OCI-LY7 (cell line): ENCODE measurements around the gene AXIN1. TPM values are rescaled to one million over a fixed set of nuclear protein-coding genes. Genes with fewer than 3 reads are reported as not detected.

ENCODE experiments used
- BruUV-seq: library from RNA; stranded (reverse); fragments of 400-500 nt; replicated peaks from 2 replicates; lab custom pipeline; 2021; lab: Mats Ljungman, UMichigan
- CTCF ChIA-PET: fragments of 300-600 bp; sonication (Branson Sonifier 250); formaldehyde crosslinking; loops from one replicate; lab custom pipeline; 2022; ENCODE audit warnings: antibody characterized with exemption; ENCODE audit not compliant: unreplicated experiment; lab: Charles Lee
- POLR2A ChIA-PET: fragments of 300-600 bp; sonication (Branson Sonifier 250); formaldehyde crosslinking; loops from one replicate; lab custom pipeline; 2022; ENCODE audit warnings: antibody characterized with exemption; lab: Charles Lee
- DNase-seq: peaks from one replicate; pipeline ENCODE4 v3.0.0-alpha.2; 2015; ENCODE audit warnings: low spot score
- H2AFZ ChIP-seq: fragments of 200-600 bp; sonication (generic), shearing (Covaris generic); 2 replicates; pipeline ENCODE4 v1.6.1; 2014; ENCODE audit warnings: mild to moderate bottlenecking, antibody characterized with exemption, low read length, moderate library complexity
- H3K27ac ChIP-seq: fragments of 200-600 bp; sonication (generic); 2 replicates; pipeline ENCODE4 v1.5.1; 2014; ENCODE audit warnings: mixed run types, low read depth, mild to moderate bottlenecking, moderate library complexity, low read length, inconsistent platforms; ENCODE audit not compliant: poor library complexity, severe bottlenecking
- H3K36me3 ChIP-seq: fragments of 200-600 bp; sonication (generic); 2 replicates; pipeline ENCODE4 v1.6.1; 2014; ENCODE audit warnings: mild to moderate bottlenecking, antibody characterized with exemption, low read length, moderate library complexity, mixed read lengths; ENCODE audit not compliant: insufficient read depth
- H3K4me1 ChIP-seq: fragments of 200-600 bp; sonication (generic); 2 replicates; pipeline ENCODE4 v1.5.1; 2014; ENCODE audit warnings: mild to moderate bottlenecking, low read length; ENCODE audit not compliant: insufficient read depth, poor library complexity, severe bottlenecking
- H3K4me2 ChIP-seq: fragments of 200-600 bp; sonication (generic); 2 replicates; pipeline ENCODE4 v1.6.1; 2014; ENCODE audit warnings: mild to moderate bottlenecking, low read length
- H3K4me3 ChIP-seq: fragments of 200-600 bp; sonication (generic); 2 replicates; pipeline ENCODE4 v1.5.1; 2014; ENCODE audit warnings: mild to moderate bottlenecking, low read depth, low read length; ENCODE audit not compliant: poor library complexity, severe bottlenecking
- H3K79me2 ChIP-seq: fragments of 200-600 bp; sonication (generic); 2 replicates; pipeline ENCODE4 v1.6.1; 2016; ENCODE audit warnings: low read depth, mild to moderate bottlenecking, low read length, moderate library complexity, mixed read lengths; ENCODE audit not compliant: insufficient read depth
- H3K9me2 ChIP-seq: fragments of 200-600 bp; sonication (generic); 2 replicates; pipeline ENCODE4 v1.6.1; 2016; ENCODE audit warnings: mild to moderate bottlenecking, low read length, mixed read lengths; ENCODE audit not compliant: insufficient read depth
- H3K9me3 ChIP-seq: fragments of 200-600 bp; sonication (generic); 2 replicates; pipeline ENCODE4 v1.6.1; 2014; ENCODE audit warnings: mild to moderate bottlenecking, mixed run types, low read length, mixed read lengths
- H4K20me1 ChIP-seq: fragments of 200-600 bp; sonication (generic); 2 replicates; pipeline ENCODE4 v1.6.1; 2014; ENCODE audit warnings: mild to moderate bottlenecking, antibody characterized with exemption, low read length, moderate library complexity, mixed read lengths; ENCODE audit not compliant: insufficient read depth
- CTCF ChIP-seq: fragments of 200-600 bp; sonication (generic); conservative IDR thresholded peaks from 2 replicates; pipeline ENCODE4 v1.5.1; 2014; ENCODE audit warnings: mild to moderate bottlenecking, antibody characterized with exemption, low read length, moderate library complexity, mixed read lengths
- EZH2phosphoT487 ChIP-seq: fragments of 200-600 bp; sonication (generic); IDR thresholded peaks from 2 replicates; pipeline ENCODE4 v1.6.1; 2018; ENCODE audit warnings: low read depth, borderline replicate concordance, mild to moderate bottlenecking, mixed run types, antibody characterized with exemption, low read length, moderate library complexity, mixed read lengths
- intact Hi-C: fragments of 100-400 bp; cut with micrococcal nuclease; formaldehyde crosslinking; loops from one replicate; pipeline ENCODE4 v1.10.0; 2022; ENCODE audit not compliant: unreplicated experiment
- total RNA-seq, 2 experiments: library from RNA; depleted of rRNA in 1 of 2; stranded (reverse); fragments of >200 nt in 1 of 2; shearing (Covaris generic) in 1 of 2; gene quantifications; 2 replicates each; pipeline ENCODE4 v1.2.3, GENCODE V29; 2014 to 2022

The AXIN1 gene
- total RNA-seq, 2 experiments from 2014 or later = 29.0 to 30.3 TPM

DNA sequence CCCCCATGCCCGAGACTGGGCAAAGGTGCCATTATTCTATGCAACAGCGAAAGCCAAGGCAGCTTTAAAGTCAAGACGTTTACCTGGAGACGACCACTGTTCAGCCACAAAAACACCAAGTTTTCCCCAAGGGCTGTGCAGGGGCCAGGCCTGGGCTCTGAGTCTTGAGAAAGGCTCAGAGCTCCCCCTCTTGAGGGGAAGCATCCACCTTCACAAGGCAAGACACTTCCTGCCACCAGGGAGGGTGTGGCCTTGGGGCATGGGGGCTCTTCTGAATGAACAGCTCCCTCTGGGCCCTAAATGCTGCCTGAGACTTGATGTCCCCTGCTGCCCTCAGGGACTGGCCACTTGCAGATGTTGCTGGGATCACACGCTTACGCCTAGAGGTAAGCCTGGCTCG is 43.0 kb downstream of the AXIN1 start:
- TF ChIP-seq CTCF = no peak
- no peak for TF ChIP-seq EZH2phosphoT487
- Histone ChIP-seq H3K4me2 (no peak overlapping the region), H3K36me3 (peaks cover 15% of the 10 kb centered on the region; the same call in 1 of the 2 replicates), H3K9me2 (no peaks in the 10 kb centered on the region), H2AFZ (no peak overlapping the region), H3K27ac (no peak overlapping the region), H3K4me3 (no peak overlapping the region), H3K79me2 (no peaks in the 10 kb centered on the region), H4K20me1 (no peaks in the 10 kb centered on the region), H3K9me3 (no peaks in the 10 kb centered on the region), H3K4me1 (no peaks in the 10 kb centered on the region)
- POLR2A ChIA-PET = no interaction called here
- CTCF ChIA-PET = no interaction called here
- peak; percentile 15 for DNase-seq
- no TSS peak for BruUV-seq
- intact Hi-C loops = no loop called here

GRCh38 chr16:307691-308312 is 44.7 kb downstream of the AXIN1 start:
- Histone ChIP-seq H3K36me3 (peaks cover 13% of the 10 kb centered on the region; the same call in 1 of the 2 replicates), H3K79me2 (no peaks in the 10 kb centered on the region), H3K9me3 (no peaks in the 10 kb centered on the region), H4K20me1 (no peaks in the 10 kb centered on the region), H3K4me2 (no peak overlapping the region), H3K27ac (no peak overlapping the region), H2AFZ (no peak overlapping the region), H3K9me2 (no peaks in the 10 kb centered on the region), H3K4me3 (no peak overlapping the region), H3K4me1 (no peaks in the 10 kb centered on the region)
- intact Hi-C loops = no loop called here
- no peak for DNase-seq
- POLR2A ChIA-PET = no interaction called here
- CTCF ChIA-PET = no interaction called here
- no peak for TF ChIP-seq EZH2phosphoT487
- TF ChIP-seq CTCF = no peak
- no TSS peak for BruUV-seq

- Histone ChIP-seq H3K9me3 (no peaks in the 10 kb centered on the region), H2AFZ (no peak overlapping the region), H4K20me1 (no peaks in the 10 kb centered on the region), H3K79me2 (no peaks in the 10 kb centered on the region), H3K27ac (no peak overlapping the region), H3K4me1 (no peaks in the 10 kb centered on the region), H3K4me3 (no peak overlapping the region), H3K9me2 (no peaks in the 10 kb centered on the region), H3K36me3 (peaks cover 11% of the 10 kb centered on the region; the same call in 1 of the 2 replicates), H3K4me2 (no peak overlapping the region)
- TF ChIP-seq CTCF (no peak), EZH2phosphoT487 (no peak)
- BruUV-seq = no TSS peak
- intact Hi-C loops = no loop called here
- ChIA-PET CTCF (no interaction called here), POLR2A (no interaction called here)
- no peak for DNase-seq
Measured at GRCh38 chr16:306911-307370, 45.6 kb downstream of the AXIN1 start.
